ENCODE results near the gene PPP1R1B.

Gene PPP1R1B

GRCh38 chr17:39662551-39663339 lies 36.0 kb downstream of the PPP1R1B start:
- H3K4me3 ChIP-seq (ENCODE audit: low read depth in 1 of 2, low read length in 2 of 2) = no peak overlapping the region
- no peaks in the 10 kb centered on the region for H3K9me3 ChIP-seq (ENCODE audit: low read length)
- no peaks in the 10 kb centered on the region for H3K4me1 ChIP-seq (ENCODE audit: insufficient read depth, low read length)
- no peak overlapping the region for H3K27ac ChIP-seq (ENCODE audit: low read depth, low read length)
- H3K27me3 ChIP-seq (ENCODE audit: control insufficient read depth in 1 of 2, insufficient read depth in 2 of 2, low read length in 2 of 2) = peaks cover 11 to 30% of the 10 kb centered on the region in 2 donors
- H3K36me3 ChIP-seq (ENCODE audit: insufficient read depth, low read length) = peaks cover 27% of the 10 kb centered on the region
- no peak overlapping the region for H3K9ac ChIP-seq (ENCODE audit: low read length)

GRCh38 chr17:39663340-39663687 lies 36.6 kb downstream of the PPP1R1B start:
- Histone ChIP-seq H3K4me1 (ENCODE audit: insufficient read depth, low read length) (peaks cover 2% of the 10 kb centered on the region), H3K36me3 (ENCODE audit: insufficient read depth, low read length) (peaks cover 22% of the 10 kb centered on the region), H3K27me3 (ENCODE audit: control insufficient read depth in 1 of 2, insufficient read depth in 2 of 2, low read length in 2 of 2) (peaks cover 11 to 35% of the 10 kb centered on the region in 2 donors), H3K4me3 (ENCODE audit: low read depth in 1 of 2, low read length in 2 of 2) (no peak overlapping the region), H3K9ac (ENCODE audit: low read length) (no peak overlapping the region), H3K27ac (ENCODE audit: low read depth, low read length) (no peak overlapping the region), H3K9me3 (ENCODE audit: low read length) (no peaks in the 10 kb centered on the region)

- Histone ChIP-seq H3K4me3 (ENCODE audit: low read depth in 1 of 2, low read length in 2 of 2) (no peak overlapping the region), H3K4me1 (ENCODE audit: insufficient read depth, low read length) (peaks cover 6% of the 10 kb centered on the region), H3K9me3 (ENCODE audit: low read length) (no peaks in the 10 kb centered on the region), H3K27ac (ENCODE audit: low read depth, low read length) (no peak overlapping the region), H3K27me3 (ENCODE audit: control insufficient read depth in 1 of 2, insufficient read depth in 2 of 2, low read length in 2 of 2) (peaks cover 16 to 40% of the 10 kb centered on the region in 2 donors), H3K9ac (ENCODE audit: low read length) (no peak overlapping the region), H3K36me3 (ENCODE audit: insufficient read depth, low read length) (peaks cover 20% of the 10 kb centered on the region)
Observed at GRCh38 chr17:39663688-39664580, 37.2 kb downstream of the PPP1R1B start.

GRCh38 chr17:39664581-39665561 lies 38.1 kb downstream of the PPP1R1B start, which contains the start of gene TCAP:
TSS of gene TCAP (plus strand) at chr17:39665349. CDS start at chr17:39665360, 11 bp downstream.
- H3K4me3 ChIP-seq (ENCODE audit: low read depth in 1 of 2, low read length in 2 of 2) = no peak within 1 kb of the TSS
- peaks cover 19% of the 10 kb centered on the region for H3K36me3 ChIP-seq (ENCODE audit: insufficient read depth, low read length)
- H3K9me3 ChIP-seq (ENCODE audit: low read length) = no peaks in the 10 kb centered on the region
- peaks cover 16 to 50% of the 10 kb centered on the region in 2 donors for H3K27me3 ChIP-seq (ENCODE audit: control insufficient read depth in 1 of 2, insufficient read depth in 2 of 2, low read length in 2 of 2)
- H3K9ac ChIP-seq (ENCODE audit: low read length) = no peak within 1 kb of the TSS
- no peak within 1 kb of the TSS for H3K27ac ChIP-seq (ENCODE audit: low read depth, low read length)
- H3K4me1 ChIP-seq (ENCODE audit: insufficient read depth, low read length) = peaks cover 6% of the 10 kb centered on the region

GRCh38 chr17:39665642-39666224 lies 39.0 kb downstream of the PPP1R1B start:
- H3K9me3 ChIP-seq (ENCODE audit: low read length) = no peaks in the 10 kb centered on the region
- H3K4me1 ChIP-seq (ENCODE audit: insufficient read depth, low read length) = peaks cover 6% of the 10 kb centered on the region
- no peak overlapping the region for H3K27ac ChIP-seq (ENCODE audit: low read depth, low read length)
- H3K9ac ChIP-seq (ENCODE audit: low read length) = no peak overlapping the region
- peaks cover 10% of the 10 kb centered on the region for H3K36me3 ChIP-seq (ENCODE audit: insufficient read depth, low read length)
- H3K27me3 ChIP-seq (ENCODE audit: control insufficient read depth in 1 of 2, insufficient read depth in 2 of 2, low read length in 2 of 2) = peaks cover 19 to 58% of the 10 kb centered on the region in 2 donors
- H3K4me3 ChIP-seq (ENCODE audit: low read depth in 1 of 2, low read length in 2 of 2) = no peak overlapping the region

GRCh38 chr17:39666231-39666600 lies 39.5 kb downstream of the PPP1R1B start:
- Histone ChIP-seq H3K9me3 (ENCODE audit: low read length) (no peaks in the 10 kb centered on the region), H3K36me3 (ENCODE audit: insufficient read depth, low read length) (peaks cover 8% of the 10 kb centered on the region), H3K9ac (ENCODE audit: low read length) (no peak overlapping the region), H3K27me3 (ENCODE audit: control insufficient read depth in 1 of 2, insufficient read depth in 2 of 2, low read length in 2 of 2) (peaks cover 24 to 63% of the 10 kb centered on the region in 2 donors), H3K4me1 (ENCODE audit: insufficient read depth, low read length) (peaks cover 6% of the 10 kb centered on the region), H3K4me3 (ENCODE audit: low read depth in 1 of 2, low read length in 2 of 2) (no peak overlapping the region), H3K27ac (ENCODE audit: low read depth, low read length) (no peak overlapping the region)

GRCh38 chr17:39666601-39667261 lies 40.0 kb downstream of the PPP1R1B start:
- H3K27me3 ChIP-seq (ENCODE audit: control insufficient read depth in 1 of 2, insufficient read depth in 2 of 2, low read length in 2 of 2) = peaks cover 25 to 68% of the 10 kb centered on the region in 2 donors
- peaks cover 3% of the 10 kb centered on the region for H3K36me3 ChIP-seq (ENCODE audit: insufficient read depth, low read length)
- H3K27ac ChIP-seq (ENCODE audit: low read depth, low read length) = no peak overlapping the region
- no peak overlapping the region for H3K4me3 ChIP-seq (ENCODE audit: low read depth in 1 of 2, low read length in 2 of 2)
- peaks cover 6% of the 10 kb centered on the region for H3K4me1 ChIP-seq (ENCODE audit: insufficient read depth, low read length)
- no peak overlapping the region for H3K9ac ChIP-seq (ENCODE audit: low read length)
- H3K9me3 ChIP-seq (ENCODE audit: low read length) = no peaks in the 10 kb centered on the region

- Histone ChIP-seq H3K4me1 (ENCODE audit: insufficient read depth, low read length) (peaks cover 6% of the 10 kb centered on the region), H3K9ac (ENCODE audit: low read length) (no peak overlapping the region), H3K36me3 (ENCODE audit: insufficient read depth, low read length) (no peaks in the 10 kb centered on the region), H3K27ac (ENCODE audit: low read depth, low read length) (no peak overlapping the region), H3K27me3 (ENCODE audit: control insufficient read depth in 1 of 2, insufficient read depth in 2 of 2, low read length in 2 of 2) (peaks cover 25 to 75% of the 10 kb centered on the region in 2 donors), H3K4me3 (ENCODE audit: low read depth in 1 of 2, low read length in 2 of 2) (no peak overlapping the region), H3K9me3 (ENCODE audit: low read length) (no peaks in the 10 kb centered on the region)
Observed at GRCh38 chr17:39667262-39667944, 40.7 kb downstream of the PPP1R1B start.

- peak within 1 kb of the TSS; percentile 12 to 38 for H3K4me3 ChIP-seq (ENCODE audit: low read depth in 1 of 2, low read length in 2 of 2)
- no peaks in the 10 kb centered on the region for H3K9me3 ChIP-seq (ENCODE audit: low read length)
- peaks cover 25 to 76% of the 10 kb centered on the region in 2 donors for H3K27me3 ChIP-seq (ENCODE audit: control insufficient read depth in 1 of 2, insufficient read depth in 2 of 2, low read length in 2 of 2)
- H3K36me3 ChIP-seq (ENCODE audit: insufficient read depth, low read length) = no peaks in the 10 kb centered on the region
- H3K27ac ChIP-seq (ENCODE audit: low read depth, low read length) = no peak within 1 kb of the TSS
- peaks cover 6% of the 10 kb centered on the region for H3K4me1 ChIP-seq (ENCODE audit: insufficient read depth, low read length)
- H3K9ac ChIP-seq (ENCODE audit: low read length) = no peak within 1 kb of the TSS
Observed at GRCh38 chr17:39667945-39668924, 41.5 kb downstream of the PPP1R1B start, which contains the start of gene PNMT. TSS of gene PNMT (plus strand) at chr17:39668453. CDS start at chr17:39668476, 23 bp downstream.

Data from muscle layer of colon (tissue), 2 donors.